ENCODE results near the gene PLSCR1. TPM values are rescaled to one million over a fixed set of nuclear protein-coding genes. Genes with fewer than 3 reads are reported as not detected.

The PLSCR1 gene
- total RNA-seq, 1 donor from 2014 or later = 25.4 TPM

DNA sequence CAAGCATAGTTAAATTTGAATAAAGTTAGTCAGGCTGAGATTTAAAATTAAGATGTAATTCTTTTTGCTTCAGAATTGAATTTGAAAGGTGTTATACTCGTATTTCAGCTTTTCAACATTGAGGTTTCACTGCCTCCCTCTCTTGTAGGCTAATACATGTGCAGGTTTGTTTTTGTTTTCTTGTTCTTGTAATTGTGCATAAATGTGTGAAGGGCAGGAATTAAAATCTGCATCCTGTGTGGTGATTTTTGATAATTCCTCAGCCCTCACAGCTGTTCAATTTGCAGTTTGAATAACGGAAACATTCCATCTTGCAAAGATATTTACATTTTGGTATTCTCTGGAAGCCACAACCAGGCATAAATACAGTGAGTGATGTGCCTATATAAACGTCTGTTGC lies 24.9 kb upstream of the PLSCR1 start:
- TF ChIP-seq, protein P1, sequence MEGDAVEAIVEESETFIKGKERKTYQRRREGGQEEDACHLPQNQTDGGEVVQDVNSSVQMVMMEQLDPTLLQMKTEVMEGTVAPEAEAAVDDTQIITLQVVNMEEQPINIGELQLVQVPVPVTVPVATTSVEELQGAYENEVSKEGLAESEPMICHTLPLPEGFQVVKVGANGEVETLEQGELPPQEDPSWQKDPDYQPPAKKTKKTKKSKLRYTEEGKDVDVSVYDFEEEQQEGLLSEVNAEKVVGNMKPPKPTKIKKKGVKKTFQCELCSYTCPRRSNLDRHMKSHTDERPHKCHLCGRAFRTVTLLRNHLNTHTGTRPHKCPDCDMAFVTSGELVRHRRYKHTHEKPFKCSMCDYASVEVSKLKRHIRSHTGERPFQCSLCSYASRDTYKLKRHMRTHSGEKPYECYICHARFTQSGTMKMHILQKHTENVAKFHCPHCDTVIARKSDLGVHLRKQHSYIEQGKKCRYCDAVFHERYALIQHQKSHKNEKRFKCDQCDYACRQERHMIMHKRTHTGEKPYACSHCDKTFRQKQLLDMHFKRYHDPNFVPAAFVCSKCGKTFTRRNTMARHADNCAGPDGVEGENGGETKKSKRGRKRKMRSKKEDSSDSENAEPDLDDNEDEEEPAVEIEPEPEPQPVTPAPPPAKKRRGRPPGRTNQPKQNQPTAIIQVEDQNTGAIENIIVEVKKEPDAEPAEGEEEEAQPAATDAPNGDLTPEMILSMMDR (IDR thresholded peaks at IDR 0.05; ENCODE audit: borderline replicate concordance) = no peak
- no peaks in the 10 kb centered on the region for H3K4me1 ChIP-seq
- H3K27me3 ChIP-seq (ENCODE audit: low read depth) = no peaks in the 10 kb centered on the region
- no peak overlapping the region for H3K27ac ChIP-seq (replicated peaks)
- H3K9me3 ChIP-seq (replicated peaks) = no peaks in the 10 kb centered on the region
- H3K4me3 ChIP-seq = no peak overlapping the region
- intact Hi-C loops (cut with micrococcal nuclease) = no loop called here
- DNase-seq = no peak
- no peaks in the 10 kb centered on the region for H3K36me3 ChIP-seq

DNA sequence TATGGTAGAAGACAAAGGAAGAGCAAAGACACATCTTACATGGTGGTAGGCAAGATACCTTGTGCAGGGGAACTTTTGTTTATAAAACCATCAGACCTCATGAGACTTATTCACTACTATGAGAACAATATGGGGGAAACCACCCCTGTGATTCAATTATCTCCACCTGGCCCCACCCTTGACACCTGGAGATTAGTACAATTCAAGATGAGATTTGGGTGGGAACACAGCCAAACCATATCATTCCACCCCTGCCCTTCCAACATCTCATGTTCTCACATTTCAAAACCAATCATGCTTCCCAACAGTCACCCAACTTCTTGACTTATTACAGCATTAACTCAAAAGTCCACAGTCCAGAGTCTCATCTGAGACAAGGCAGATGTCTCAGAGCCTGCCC lies 21.7 kb upstream of the PLSCR1 start:
- H3K27me3 ChIP-seq (ENCODE audit: low read depth) = no peaks in the 10 kb centered on the region
- H3K4me1 ChIP-seq = no peaks in the 10 kb centered on the region
- H3K9me3 ChIP-seq (replicated peaks) = no peaks in the 10 kb centered on the region
- TF ChIP-seq, protein P1 (IDR thresholded peaks at IDR 0.05; ENCODE audit: borderline replicate concordance) = no peak
- intact Hi-C loops (cut with micrococcal nuclease) = no loop called here
- H3K27ac ChIP-seq (replicated peaks) = no peak overlapping the region
- no peak overlapping the region for H3K4me3 ChIP-seq
- no peak for DNase-seq
- H3K36me3 ChIP-seq = no peaks in the 10 kb centered on the region

DNA sequence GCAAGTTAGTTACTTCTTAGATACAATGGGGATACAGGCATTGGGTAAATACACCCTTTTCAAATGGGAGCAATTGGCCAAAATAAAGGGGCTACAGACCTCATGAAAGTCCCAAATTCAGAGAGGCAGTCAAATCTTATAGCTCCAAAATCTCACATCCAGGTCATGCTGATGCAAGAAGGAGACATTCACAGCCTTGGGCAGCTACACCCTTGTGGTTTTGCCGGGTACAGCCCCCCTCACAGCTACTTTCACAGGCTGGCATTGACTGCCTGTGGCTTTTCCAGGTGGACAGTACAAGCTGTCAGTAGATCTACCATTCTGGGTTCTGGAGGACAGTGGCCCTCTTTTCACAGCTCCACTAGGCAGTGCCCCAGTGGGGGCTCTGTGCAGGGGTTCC lies 17.5 kb upstream of the PLSCR1 start:
- TF ChIP-seq, protein P1 (IDR thresholded peaks at IDR 0.05; ENCODE audit: borderline replicate concordance) = no peak
- DNase-seq = no peak
- intact Hi-C loops (cut with micrococcal nuclease) = no loop called here
- Histone ChIP-seq H3K27ac (replicated peaks) (no peak overlapping the region), H3K4me1 (no peaks in the 10 kb centered on the region), H3K9me3 (replicated peaks) (no peaks in the 10 kb centered on the region), H3K27me3 (ENCODE audit: low read depth) (no peaks in the 10 kb centered on the region), H3K36me3 (no peaks in the 10 kb centered on the region), H3K4me3 (no peak overlapping the region)

DNA sequence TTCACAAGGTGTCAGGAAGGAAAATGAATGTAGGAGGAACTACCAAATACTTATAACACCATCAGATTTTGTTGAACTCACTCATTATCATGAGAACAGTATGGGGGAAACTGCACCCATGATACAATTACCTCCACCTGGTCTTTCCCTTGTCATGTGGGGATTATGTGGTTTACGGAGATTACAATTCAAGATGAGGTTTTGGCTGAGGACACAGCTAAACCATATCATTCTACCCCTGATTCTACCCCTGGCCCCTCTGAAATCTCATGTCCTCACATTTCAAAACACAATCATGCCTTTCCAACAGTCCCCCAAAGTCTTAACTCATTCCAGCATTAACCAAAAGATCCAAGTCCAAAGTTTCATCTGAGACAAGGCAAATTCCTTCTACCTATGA lies 17.1 kb upstream of the PLSCR1 start:
- no peak overlapping the region for H3K27ac ChIP-seq (replicated peaks)
- no peaks in the 10 kb centered on the region for H3K36me3 ChIP-seq
- no peaks in the 10 kb centered on the region for H3K27me3 ChIP-seq (ENCODE audit: low read depth)
- TF ChIP-seq, protein P1 (IDR thresholded peaks at IDR 0.05; ENCODE audit: borderline replicate concordance) = no peak
- no peaks in the 10 kb centered on the region for H3K9me3 ChIP-seq (replicated peaks)
- no peaks in the 10 kb centered on the region for H3K4me1 ChIP-seq
- H3K4me3 ChIP-seq = no peak overlapping the region
- intact Hi-C loops (cut with micrococcal nuclease) = no loop called here
- DNase-seq = no peak

DNA sequence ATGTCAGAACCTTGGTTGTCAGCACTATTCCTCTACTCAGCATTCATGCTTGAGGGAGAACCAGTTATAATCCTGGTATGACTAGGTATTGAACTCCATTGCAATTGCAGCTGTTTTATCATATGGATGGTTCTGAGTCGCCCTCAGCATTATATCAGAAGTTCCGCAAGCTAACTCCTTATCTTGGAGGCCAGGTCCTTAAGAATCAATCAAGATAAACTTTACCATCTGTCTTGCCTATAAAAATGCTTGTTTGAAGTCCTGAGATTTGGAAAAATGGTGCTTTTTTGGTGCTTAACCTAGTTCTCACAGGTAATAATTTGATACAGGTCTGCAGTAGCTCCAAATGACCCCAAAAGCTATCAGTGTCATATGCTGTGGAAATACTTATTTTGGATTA lies 16.3 kb upstream of the PLSCR1 start:
- H3K4me3 ChIP-seq = no peak overlapping the region
- TF ChIP-seq, protein P1 (IDR thresholded peaks at IDR 0.05; ENCODE audit: borderline replicate concordance) = no peak

DNA sequence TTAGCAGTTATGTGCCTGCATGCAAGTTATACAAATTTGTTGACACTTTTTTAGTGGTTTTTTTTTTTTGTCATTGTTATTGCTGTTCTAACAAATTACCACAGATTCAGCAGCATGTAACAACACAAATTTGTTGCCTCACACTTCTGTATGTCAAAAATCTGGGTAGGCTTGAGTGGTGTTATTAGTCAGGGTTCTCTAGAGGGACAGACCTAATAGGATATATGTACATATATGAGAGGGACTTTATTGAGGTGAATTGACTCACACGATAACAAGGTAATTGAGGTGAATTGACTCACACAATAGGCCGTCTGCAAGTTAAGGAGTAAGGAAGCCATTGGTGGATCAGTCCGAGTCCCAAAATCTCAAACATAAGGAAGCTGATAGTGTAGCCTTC lies 15.0 kb upstream of the PLSCR1 start:
- Histone ChIP-seq H3K4me1 (no peaks in the 10 kb centered on the region), H3K9me3 (replicated peaks) (no peaks in the 10 kb centered on the region), H3K27ac (replicated peaks) (no peak overlapping the region), H3K4me3 (no peak overlapping the region), H3K36me3 (no peaks in the 10 kb centered on the region), H3K27me3 (ENCODE audit: low read depth) (no peaks in the 10 kb centered on the region)
- intact Hi-C loops (cut with micrococcal nuclease) = no loop called here
- TF ChIP-seq, protein P1 (IDR thresholded peaks at IDR 0.05; ENCODE audit: borderline replicate concordance) = no peak
- no peak for DNase-seq

More for the DNA sequence above, 16.3 kb upstream of the PLSCR1 start:
- H3K27me3 ChIP-seq (ENCODE audit: low read depth) = no peaks in the 10 kb centered on the region
- no peak overlapping the region for H3K27ac ChIP-seq (replicated peaks)
- H3K9me3 ChIP-seq (replicated peaks) = no peaks in the 10 kb centered on the region
- DNase-seq = no peak
- H3K4me1 ChIP-seq = no peaks in the 10 kb centered on the region
- intact Hi-C loops (cut with micrococcal nuclease) = no loop called here
- H3K36me3 ChIP-seq = no peaks in the 10 kb centered on the region
